Bronchial epithelial cell (primary cell): ENCODE data around the gene COL4A1. TPM values are rescaled to one million over a fixed set of nuclear protein-coding genes. Genes with fewer than 3 reads are reported as not detected.

Source experiments
- DNase-seq: peaks from one replicate; pipeline ENCODE4 v3.0.0-alpha.2; 2010; ENCODE audit warnings: low read depth
- FAIRE-seq: peaks from 2 replicates; lab custom pipeline; 2011; peaks lifted over from hg19 to GRCh38; lab: Jason Lieb, UNC
- H3K27me3 ChIP-seq: 2 replicates; pipeline ENCODE4 v1.5.1; 2011; ENCODE audit warnings: low read length; ENCODE audit not compliant: control insufficient read depth, insufficient read depth
- H3K36me3 ChIP-seq: 2 replicates; pipeline ENCODE4 v1.5.1; 2011; ENCODE audit warnings: low read length; ENCODE audit not compliant: control insufficient read depth, insufficient read depth
- H3K4me3 ChIP-seq: 2 replicates; pipeline ENCODE4 v1.5.1; 2011; ENCODE audit warnings: mild to moderate bottlenecking, low read depth, low read length, control low read depth
- CTCF ChIP-seq: IDR thresholded peaks from 2 replicates; pipeline ENCODE4 v1.5.1; 2011; ENCODE audit warnings: mild to moderate bottlenecking, moderate library complexity, low read length, control low read depth, inconsistent platforms; ENCODE audit not compliant: insufficient read depth, severe bottlenecking
- total RNA-seq: library from RNA; depleted of rRNA; stranded (reverse); fragments of >200 nt; gene quantifications from 2 replicates; pipeline ENCODE4 v1.2.1, GENCODE V29; 2014

The COL4A1 gene
- total RNA-seq, 1 donor from 2014 or later: 7.4 TPM

- no peaks in the 10 kb centered on the region for H3K27me3 ChIP-seq
- DNase-seq (no peak), FAIRE-seq (no peak)
- TF ChIP-seq CTCF: no peak
- H3K36me3 ChIP-seq: no peaks in the 10 kb centered on the region
- H3K4me3 ChIP-seq: no peak overlapping the region
These were observed 70.5 kb downstream of the COL4A1 start for GRCh38 chr13:110236431-110236830.

- Histone ChIP-seq H3K4me3 (no peak overlapping the region), H3K27me3 (no peaks in the 10 kb centered on the region), H3K36me3 (no peaks in the 10 kb centered on the region)
- FAIRE-seq (no peak), DNase-seq (no peak)
- TF ChIP-seq CTCF: no peak
These were observed 72.4 kb downstream of the COL4A1 start for GRCh38 chr13:110234532-110234931.

- H3K4me3 ChIP-seq: no peak overlapping the region
- no peaks in the 10 kb centered on the region for H3K36me3 ChIP-seq
- TF ChIP-seq CTCF: no peak
- FAIRE-seq: no peak
- H3K27me3 ChIP-seq: no peaks in the 10 kb centered on the region
- no peak for DNase-seq
These were observed 73.0 kb downstream of the COL4A1 start for GRCh38 chr13:110233951-110234280.

- FAIRE-seq (no peak), DNase-seq (no peak)
- Histone ChIP-seq H3K27me3 (no peaks in the 10 kb centered on the region), H3K4me3 (no peak overlapping the region), H3K36me3 (no peaks in the 10 kb centered on the region)
- no peak for TF ChIP-seq CTCF
These were observed 73.6 kb downstream of the COL4A1 start for GRCh38 chr13:110233181-110233950.

GRCh38 chr13:110232756-110233155, 74.2 kb downstream of the COL4A1 start:
- Histone ChIP-seq H3K27me3 (no peaks in the 10 kb centered on the region), H3K36me3 (no peaks in the 10 kb centered on the region), H3K4me3 (no peak overlapping the region)
- no peak for FAIRE-seq
- no peak for TF ChIP-seq CTCF
- no peak for DNase-seq

GRCh38 chr13:110232142-110232541, 74.8 kb downstream of the COL4A1 start:
- FAIRE-seq: no peak
- H3K27me3 ChIP-seq: no peaks in the 10 kb centered on the region

More at GRCh38 chr13:110232142-110232541, 74.8 kb downstream of the COL4A1 start:
- Histone ChIP-seq H3K4me3 (no peak overlapping the region), H3K36me3 (no peaks in the 10 kb centered on the region)
- no peak for DNase-seq
- TF ChIP-seq CTCF: no peak
